GM20431 (cell line): ENCODE measurements around the gene SRF.

ENCODE experiments used
- in situ Hi-C: fragments of 300-500 bp; cut with MseI, MboI; formaldehyde crosslinking; loops from one replicate; pipeline ENCODE4 v1.15.0; 2020; ENCODE audit warnings: low sequenced_read_pairs; ENCODE audit not compliant: unreplicated experiment

SRF gene

GRCh38 chr6:43180058-43180457 is 9.0 kb downstream of the SRF start:
- in situ Hi-C loops, result no loop called here

GRCh38 chr6:43180985-43181384 is 9.9 kb downstream of the SRF start:
- in situ Hi-C loops, result no loop called here

- in situ Hi-C loops, result no loop called here
These were observed 10.5 kb downstream of the SRF start for GRCh38 chr6:43181621-43181941.

- in situ Hi-C loops, result no loop called here
These were observed 11.1 kb downstream of the SRF start, which contains the start of gene CUL9 for GRCh38 chr6:43181942-43182860. CUL9 (plus strand) TSS chr6:43182196; CDS start chr6:43184311, 2,115 bp downstream.

GRCh38 chr6:43183441-43183840 is 12.4 kb downstream of the SRF start:
- in situ Hi-C loops, result no loop called here

GRCh38 chr6:43184268-43184985 is 13.4 kb downstream of the SRF start:
- in situ Hi-C loops, result no loop called here

- in situ Hi-C loops, result no loop called here
These were observed 14.4 kb downstream of the SRF start for GRCh38 chr6:43185391-43185985.

GRCh38 chr6:43186019-43186418 is 14.9 kb downstream of the SRF start:
- in situ Hi-C loops, result no loop called here

GRCh38 chr6:43186706-43187105 is 15.6 kb downstream of the SRF start:
- in situ Hi-C loops, result no loop called here

- in situ Hi-C loops, result no loop called here
These were observed 16.8 kb downstream of the SRF start for GRCh38 chr6:43187821-43188220.

- in situ Hi-C loops, result no loop called here
These were observed 17.4 kb downstream of the SRF start for GRCh38 chr6:43188426-43188825.

GRCh38 chr6:43189776-43190304 is 18.8 kb downstream of the SRF start:
- in situ Hi-C loops, result no loop called here

GRCh38 chr6:43192911-43193310 is 21.8 kb downstream of the SRF start:
- in situ Hi-C loops, result no loop called here

- in situ Hi-C loops, result no loop called here
These were observed 22.9 kb downstream of the SRF start for GRCh38 chr6:43193929-43194328.

- in situ Hi-C loops, result no loop called here
These were observed 25.3 kb downstream of the SRF start for GRCh38 chr6:43196337-43196736.

- in situ Hi-C loops, result no loop called here
These were observed 28.8 kb downstream of the SRF start for GRCh38 chr6:43199912-43200311.

GRCh38 chr6:43200541-43200940 is 29.5 kb downstream of the SRF start:
- in situ Hi-C loops, result no loop called here

GRCh38 chr6:43202451-43202850 is 31.4 kb downstream of the SRF start:
- in situ Hi-C loops, result no loop called here

GRCh38 chr6:43203029-43203717 is 32.1 kb downstream of the SRF start:
- in situ Hi-C loops, result no loop called here

GRCh38 chr6:43203718-43204095 is 32.6 kb downstream of the SRF start:
- in situ Hi-C loops, result no loop called here
